GM12875 (cell line): Measurements from ENCODE around the gene UMAD1.
"Not testable (repeated sequence)": the region's sequence is repeated elsewhere in the genome, so short reads cannot be mapped to it uniquely, and the experiment has no call there.

Experiments used
- H3K4me3 ChIP-seq: one replicate; pipeline ENCODE4 v1.5.1; 2011; ENCODE audit warnings: low read depth, low read length, control low read depth
- TF ChIP-seq, protein P1 (sequence below): IDR thresholded peaks from 2 replicates; pipeline ENCODE4 v1.5.1; 2011; ENCODE audit warnings: low read depth, mild to moderate bottlenecking, control low read depth, inconsistent platforms, low read length, moderate library complexity, borderline replicate concordance; ENCODE audit not compliant: insufficient read depth

The UMAD1 gene

DNA sequence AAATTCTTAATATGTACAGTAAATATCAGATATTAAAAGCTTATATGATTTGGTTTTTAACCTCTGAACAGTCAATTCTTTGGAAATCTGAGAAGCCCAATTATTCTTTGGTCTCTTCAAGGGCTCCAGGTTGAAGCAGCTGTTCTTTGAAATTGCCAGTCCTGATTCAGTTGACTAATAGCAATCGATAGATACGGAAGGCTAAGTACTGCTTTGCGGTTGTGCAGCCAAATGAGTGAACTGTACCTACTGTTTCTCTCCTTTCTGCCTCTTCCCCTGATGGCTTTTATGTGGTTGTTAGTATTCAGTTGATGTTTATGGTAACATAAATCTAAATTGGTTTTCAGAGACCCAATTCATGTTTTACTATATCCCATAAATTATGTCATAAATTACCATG lies 181.0 kb downstream of the UMAD1 start:
- TF ChIP-seq, protein P1, sequence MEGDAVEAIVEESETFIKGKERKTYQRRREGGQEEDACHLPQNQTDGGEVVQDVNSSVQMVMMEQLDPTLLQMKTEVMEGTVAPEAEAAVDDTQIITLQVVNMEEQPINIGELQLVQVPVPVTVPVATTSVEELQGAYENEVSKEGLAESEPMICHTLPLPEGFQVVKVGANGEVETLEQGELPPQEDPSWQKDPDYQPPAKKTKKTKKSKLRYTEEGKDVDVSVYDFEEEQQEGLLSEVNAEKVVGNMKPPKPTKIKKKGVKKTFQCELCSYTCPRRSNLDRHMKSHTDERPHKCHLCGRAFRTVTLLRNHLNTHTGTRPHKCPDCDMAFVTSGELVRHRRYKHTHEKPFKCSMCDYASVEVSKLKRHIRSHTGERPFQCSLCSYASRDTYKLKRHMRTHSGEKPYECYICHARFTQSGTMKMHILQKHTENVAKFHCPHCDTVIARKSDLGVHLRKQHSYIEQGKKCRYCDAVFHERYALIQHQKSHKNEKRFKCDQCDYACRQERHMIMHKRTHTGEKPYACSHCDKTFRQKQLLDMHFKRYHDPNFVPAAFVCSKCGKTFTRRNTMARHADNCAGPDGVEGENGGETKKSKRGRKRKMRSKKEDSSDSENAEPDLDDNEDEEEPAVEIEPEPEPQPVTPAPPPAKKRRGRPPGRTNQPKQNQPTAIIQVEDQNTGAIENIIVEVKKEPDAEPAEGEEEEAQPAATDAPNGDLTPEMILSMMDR = no peak

DNA sequence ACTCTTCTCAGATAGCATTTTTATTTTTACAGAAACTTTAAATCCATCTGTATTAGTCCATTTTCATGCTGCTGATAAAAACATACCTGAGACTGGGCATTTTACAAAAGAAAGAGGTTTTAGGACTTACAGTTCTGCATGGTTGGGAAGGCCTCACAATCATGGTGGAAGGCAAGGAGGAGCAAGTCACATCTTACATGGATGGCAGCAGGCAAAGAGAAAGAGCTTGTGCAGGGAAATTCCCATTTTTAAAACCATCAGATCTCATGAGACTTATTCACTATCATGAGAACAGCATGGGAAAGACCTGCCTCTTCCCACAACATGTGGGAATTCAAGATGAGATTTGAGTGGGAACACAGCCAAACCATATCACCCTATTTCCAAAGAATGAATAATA lies 184.7 kb downstream of the UMAD1 start:
- not testable (repeated sequence) for H3K4me3 ChIP-seq

More for the DNA sequence above, 181.0 kb downstream of the UMAD1 start:
- no peak overlapping the region for H3K4me3 ChIP-seq

DNA sequence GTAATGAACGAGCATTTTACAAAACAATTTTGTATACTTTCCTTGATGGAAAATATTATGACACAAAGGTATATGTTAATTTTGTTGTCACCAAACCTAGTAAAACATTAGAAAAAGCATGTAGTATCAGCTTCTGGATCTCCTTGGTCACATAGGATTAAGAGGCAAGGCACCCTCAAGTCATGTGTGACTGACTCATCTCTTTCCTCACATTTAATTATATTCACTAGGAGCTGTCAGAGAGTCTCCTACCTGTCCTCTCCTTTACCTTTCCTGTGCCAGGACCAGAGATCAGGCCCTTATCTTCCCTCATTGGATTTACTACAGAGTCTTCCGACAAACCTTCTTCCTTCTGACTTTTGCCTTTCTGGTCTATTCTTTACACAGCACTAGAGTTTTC lies 189.1 kb downstream of the UMAD1 start:
- TF ChIP-seq, protein P1 = no peak
- H3K4me3 ChIP-seq = no peak overlapping the region

DNA sequence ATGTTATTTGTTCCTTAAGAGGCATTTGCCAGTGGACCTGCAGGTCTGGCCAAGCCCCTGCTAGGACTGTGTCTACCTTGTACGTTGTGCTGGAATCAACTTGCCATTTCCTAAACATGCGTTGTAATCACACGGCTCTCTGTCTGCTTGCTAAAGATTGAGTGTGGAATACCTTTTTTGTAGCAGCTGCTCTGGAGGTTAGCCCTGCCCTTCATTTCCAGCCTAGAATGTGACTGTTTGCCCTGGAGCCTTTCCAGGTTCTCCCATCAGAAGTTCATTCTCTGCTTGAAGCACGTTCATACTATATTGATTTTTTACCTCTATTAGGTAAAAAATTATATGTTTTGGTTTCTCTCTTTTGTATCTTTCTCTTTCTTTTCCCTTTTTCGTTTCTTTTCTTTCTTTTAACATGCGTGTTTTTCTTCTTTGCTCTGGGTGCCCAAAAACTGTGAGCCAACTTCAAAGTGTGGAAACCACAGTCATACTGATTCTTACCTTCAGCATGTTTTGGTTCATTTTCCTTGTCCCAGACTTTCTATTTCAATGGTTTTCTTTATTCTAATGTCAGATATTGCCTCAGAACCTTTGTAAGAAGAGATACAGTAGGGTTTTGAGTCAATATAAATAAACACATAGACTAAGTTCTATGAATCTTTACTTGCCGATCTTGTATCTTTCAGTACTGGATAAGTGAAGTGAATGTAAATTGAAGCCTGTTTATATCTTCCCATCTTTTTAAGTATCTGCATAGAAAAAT lies 189.7 kb downstream of the UMAD1 start:
- TF ChIP-seq, protein P1 = no peak
- no peak overlapping the region for H3K4me3 ChIP-seq

DNA sequence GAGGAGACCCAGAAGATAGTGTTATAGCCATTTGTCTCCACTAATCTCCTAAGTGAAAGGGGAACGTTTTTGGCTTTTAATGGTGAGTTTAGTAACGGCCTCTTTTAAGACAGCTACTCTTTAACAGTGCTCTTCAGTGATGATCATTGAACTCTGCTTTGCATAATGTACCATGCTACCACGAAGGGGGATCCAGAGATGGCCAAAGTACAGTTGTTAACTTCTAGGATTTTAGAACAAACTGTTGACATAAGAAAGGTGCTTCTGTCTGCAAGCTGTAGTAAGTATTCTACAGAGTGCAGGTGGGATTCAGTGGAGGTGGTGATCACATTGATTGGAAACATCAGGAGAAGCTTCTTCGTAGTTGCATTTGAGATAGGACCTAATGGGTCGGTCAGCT lies 192.0 kb downstream of the UMAD1 start:
- TF ChIP-seq, protein P1 = no peak
- H3K4me3 ChIP-seq = no peak overlapping the region

DNA sequence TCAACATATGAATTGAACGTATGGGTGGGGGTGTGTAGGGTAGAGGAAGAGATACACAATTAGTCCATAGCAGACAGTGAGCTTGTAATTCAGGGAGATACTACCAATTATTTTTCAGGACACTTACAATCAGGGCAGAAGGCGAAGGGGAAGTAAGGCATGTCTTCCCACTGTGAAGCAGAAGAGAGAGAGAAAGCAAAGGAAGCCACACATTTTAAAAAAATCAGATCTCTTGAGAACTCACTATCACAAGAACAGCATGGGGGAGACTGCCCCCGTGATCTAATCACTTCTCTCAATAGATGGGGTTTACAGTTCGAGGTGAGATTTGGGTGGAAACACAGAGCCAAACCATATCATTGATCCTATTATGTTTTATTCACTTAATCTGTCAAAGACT lies 194.2 kb downstream of the UMAD1 start:
- TF ChIP-seq, protein P1 = no peak
- H3K4me3 ChIP-seq = no peak overlapping the region

DNA sequence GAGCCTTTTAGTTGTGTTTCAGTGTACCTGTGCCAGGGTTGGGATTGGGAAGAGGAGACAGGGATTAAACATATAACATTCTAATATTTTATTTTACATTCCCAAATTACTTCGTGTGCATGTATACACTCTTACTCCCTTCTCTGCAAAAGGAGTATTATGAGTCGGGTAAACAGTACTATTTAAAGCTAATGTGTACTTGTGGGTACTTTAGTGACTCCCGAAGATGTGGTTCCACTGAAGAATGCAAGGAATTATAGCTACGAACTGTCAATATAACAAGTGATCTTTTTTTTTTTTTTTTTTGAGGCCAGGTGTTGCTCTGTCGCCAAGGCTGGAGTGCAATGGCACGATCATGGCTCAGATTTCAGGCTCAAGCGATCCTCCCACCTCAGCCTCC lies 200.5 kb downstream of the UMAD1 start:
- H3K4me3 ChIP-seq = no peak overlapping the region
- TF ChIP-seq, protein P1 = no peak
